DOHH2 (cell line): ENCODE results near the gene TTLL8.

Experiments
- H3F3A ChIP-seq: fragments of 200-600 bp; sonication (generic), shearing (Covaris generic); 2 replicates; pipeline ENCODE4 v1.6.0; 2016; ENCODE audit warnings: antibody characterized with exemption, mild to moderate bottlenecking; ENCODE audit not compliant: control insufficient read depth, insufficient read depth
- H3K27ac ChIP-seq: fragments of 200-600 bp; sonication (generic); 2 replicates; pipeline ENCODE4 v1.5.1; 2014; ENCODE audit warnings: low read depth, mild to moderate bottlenecking, low read length, moderate library complexity
- H3K27me3 ChIP-seq: fragments of 200-600 bp; sonication (generic); 2 replicates; pipeline ENCODE4 v1.6.1; 2014; ENCODE audit warnings: mild to moderate bottlenecking, low read length, mixed read lengths; ENCODE audit not compliant: control insufficient read depth
- H3K36me3 ChIP-seq: fragments of 200-600 bp; sonication (generic); 2 replicates; pipeline ENCODE4 v1.6.1; 2014; ENCODE audit warnings: mild to moderate bottlenecking, low read length, moderate library complexity, mixed read lengths; ENCODE audit not compliant: control insufficient read depth
- H3K4me1 ChIP-seq: fragments of 200-600 bp; sonication (generic); 2 replicates; pipeline ENCODE4 v1.6.1; 2014; ENCODE audit warnings: mild to moderate bottlenecking, low read length, mixed read lengths; ENCODE audit not compliant: control insufficient read depth
- H3K4me2 ChIP-seq: fragments of 200-600 bp; sonication (generic); 2 replicates; pipeline ENCODE4 v1.6.0; 2014; ENCODE audit warnings: mild to moderate bottlenecking, low read length, moderate library complexity
- H3K4me3 ChIP-seq: fragments of 200-600 bp; sonication (generic); 2 replicates; pipeline ENCODE4 v1.5.1; 2014; ENCODE audit warnings: mild to moderate bottlenecking, low read length, mixed read lengths
- H3K79me2 ChIP-seq: fragments of 200-600 bp; sonication (generic); 2 replicates; pipeline ENCODE4 v1.6.1; 2014; ENCODE audit warnings: mild to moderate bottlenecking, low read length, mixed read lengths; ENCODE audit not compliant: control insufficient read depth
- H3K9me2 ChIP-seq: fragments of 200-600 bp; sonication (generic); replicated peaks from 2 replicates; pipeline ENCODE4 v1.6.1; 2014; ENCODE audit warnings: mild to moderate bottlenecking, low read length, mixed read lengths; ENCODE audit not compliant: control insufficient read depth
- H3K9me3 ChIP-seq: fragments of 200-600 bp; sonication (generic); 2 replicates; pipeline ENCODE4 v1.6.1; 2014; ENCODE audit warnings: antibody characterized with exemption, low read length, mixed read lengths; ENCODE audit not compliant: control insufficient read depth, insufficient read depth
- H4K20me1 ChIP-seq: fragments of 200-600 bp; sonication (generic); 2 replicates; pipeline ENCODE4 v1.6.0; 2014; ENCODE audit warnings: low read depth, mild to moderate bottlenecking, antibody characterized with exemption, low read length, moderate library complexity; ENCODE audit not compliant: control insufficient read depth, insufficient read depth
- CTCF ChIP-seq: fragments of 200-600 bp; sonication (generic); IDR thresholded peaks from one replicate; pipeline ENCODE4 v1.5.1; 2014; ENCODE audit warnings: antibody characterized with exemption, mild to moderate bottlenecking, low read depth, low read length; ENCODE audit not compliant: poor library complexity, severe bottlenecking
- EZH2phosphoT487 ChIP-seq: fragments of 200-600 bp; sonication (generic); IDR thresholded peaks from 2 replicates; pipeline ENCODE4 v1.6.1; 2017; ENCODE audit warnings: borderline replicate concordance, mild to moderate bottlenecking, antibody characterized with exemption, low read length, moderate library complexity, mixed read lengths

TTLL8 gene

GRCh38 chr22:50074056-50074455, 16.0 kb upstream of the TTLL8 start:
- H3K27me3 ChIP-seq = no peaks in the 10 kb centered on the region

GRCh38 chr22:50072714-50073538, 14.8 kb upstream of the TTLL8 start:
- Histone ChIP-seq H3K79me2 (no peaks in the 10 kb centered on the region), H3K4me3 (no peak overlapping the region), H3K4me1 (peaks cover 33% of the 10 kb centered on the region), H3K36me3 (no peaks in the 10 kb centered on the region), H3K27ac (no peak overlapping the region), H3K4me2 (no peak overlapping the region), H4K20me1 (no peaks in the 10 kb centered on the region), H3K9me2 (no peaks in the 10 kb centered on the region), H3K27me3 (no peaks in the 10 kb centered on the region), H3K9me3 (no peaks in the 10 kb centered on the region), H3F3A (no peaks in the 10 kb centered on the region)
- TF ChIP-seq EZH2phosphoT487 (no peak), CTCF (no peak)

More at GRCh38 chr22:50074056-50074455, 16.0 kb upstream of the TTLL8 start:
- TF ChIP-seq CTCF = no peak
- TF ChIP-seq EZH2phosphoT487 = no peak
- Histone ChIP-seq H3K27ac (no peak overlapping the region), H3K9me2 (no peaks in the 10 kb centered on the region), H3K36me3 (no peaks in the 10 kb centered on the region), H3K4me2 (no peak overlapping the region), H4K20me1 (no peaks in the 10 kb centered on the region), H3K4me3 (no peak overlapping the region), H3K9me3 (no peaks in the 10 kb centered on the region), H3K4me1 (peaks cover 33% of the 10 kb centered on the region), H3F3A (no peaks in the 10 kb centered on the region), H3K79me2 (no peaks in the 10 kb centered on the region)

- no peaks in the 10 kb centered on the region for H3K9me2 ChIP-seq
- H3K4me1 ChIP-seq = peaks cover 30% of the 10 kb centered on the region
- no peaks in the 10 kb centered on the region for H3F3A ChIP-seq
- H4K20me1 ChIP-seq = no peaks in the 10 kb centered on the region
- H3K27ac ChIP-seq = no peak overlapping the region
- H3K79me2 ChIP-seq = no peaks in the 10 kb centered on the region
- no peak for TF ChIP-seq CTCF
- no peak for TF ChIP-seq EZH2phosphoT487
- no peaks in the 10 kb centered on the region for H3K36me3 ChIP-seq
- H3K27me3 ChIP-seq = no peaks in the 10 kb centered on the region
- H3K4me2 ChIP-seq = no peak overlapping the region
- no peak overlapping the region for H3K4me3 ChIP-seq
- H3K9me3 ChIP-seq = no peaks in the 10 kb centered on the region
These were observed 14.1 kb upstream of the TTLL8 start for GRCh38 chr22:50072167-50072555.
